Calu3 (cell line): ENCODE data around the gene AARS2. TPM values are rescaled to one million over a fixed set of nuclear protein-coding genes. Genes with fewer than 3 reads are reported as not detected.

Experiments
- BruUV-seq: library from RNA; stranded (reverse); fragments of 400-500 nt; replicated peaks from 2 replicates; lab custom pipeline; 2021; lab: Mats Ljungman, UMichigan
- CTCF ChIA-PET: fragments of 300-600 bp; sonication (Branson Sonifier 250); formaldehyde crosslinking; loops from one replicate; lab custom pipeline; 2022; ENCODE audit warnings: antibody characterized with exemption; lab: Charles Lee
- DNase-seq: peaks from one replicate; pipeline ENCODE4 v3.0.0; 2022
- H3K27ac Mint-ChIP-seq: one replicate; pipeline ENCODE4 v1.8.0; 2022; ENCODE audit warnings: mixed read lengths; ENCODE audit not compliant: unreplicated experiment
- H3K27me3 Mint-ChIP-seq: one replicate; pipeline ENCODE4 v1.8.0; 2022; ENCODE audit warnings: mixed read lengths; ENCODE audit not compliant: unreplicated experiment
- H3K36me3 Mint-ChIP-seq: one replicate; pipeline ENCODE4 v1.8.0; 2022; ENCODE audit warnings: mild to moderate bottlenecking, moderate library complexity, mixed read lengths; ENCODE audit not compliant: insufficient read depth, unreplicated experiment
- H3K4me1 Mint-ChIP-seq: one replicate; pipeline ENCODE4 v1.8.0; 2022; ENCODE audit warnings: mild to moderate bottlenecking, low read depth, mixed read lengths; ENCODE audit not compliant: unreplicated experiment
- H3K4me3 Mint-ChIP-seq: one replicate; pipeline ENCODE4 v1.8.0; 2022; ENCODE audit warnings: mild to moderate bottlenecking, low read depth, moderate library complexity, mixed read lengths; ENCODE audit not compliant: unreplicated experiment
- H3K9me3 Mint-ChIP-seq: one replicate; pipeline ENCODE4 v1.8.0; 2022; ENCODE audit warnings: low read depth, mixed read lengths; ENCODE audit not compliant: unreplicated experiment
- intact Hi-C: fragments of 100-400 bp; cut with micrococcal nuclease; formaldehyde crosslinking; loops from one replicate; pipeline ENCODE4 v1.10.0; 2022; ENCODE audit not compliant: unreplicated experiment
- total RNA-seq: library from RNA; stranded (reverse); gene quantifications from 2 replicates; pipeline ENCODE4 v1.2.3, GENCODE V29; 2022
- TF ChIP-seq, protein P1 (sequence below): fragments of 200-600 bp; IDR thresholded peaks from one replicate; pipeline ENCODE4 v1.8.0; 2022; ENCODE audit warnings: antibody characterized with exemption; ENCODE audit not compliant: unreplicated experiment

AARS2 gene
- total RNA-seq, 1 experiment from 2014 or later: 37.5 TPM

DNA sequence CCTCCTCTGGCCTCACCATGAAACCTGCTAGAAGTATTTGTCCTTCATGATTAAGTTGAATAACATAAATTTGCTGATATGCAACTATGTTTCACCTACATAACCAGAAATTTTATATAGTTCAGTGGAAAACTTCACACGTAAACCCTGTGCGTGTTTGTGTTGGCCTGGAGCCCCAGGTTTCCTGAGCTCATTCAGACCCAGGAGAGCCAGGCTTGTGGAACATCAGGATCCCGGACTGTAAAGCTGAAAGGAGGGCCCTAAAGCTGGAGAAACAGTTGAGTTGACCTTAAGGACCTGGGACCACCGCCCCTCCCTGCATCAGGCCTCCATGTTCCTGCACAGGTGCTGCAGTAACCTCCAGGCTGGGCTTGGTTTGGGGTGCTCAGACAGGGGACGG, 26.2 kb upstream of the AARS2 start:
- no TSS peak for BruUV-seq
- Mint-ChIP-seq H3K27me3 (peaks cover 65% of the 10 kb centered on the region), H3K27ac (no peak overlapping the region), H3K4me3 (no peak overlapping the region), H3K4me1 (no peaks in the 10 kb centered on the region), H3K36me3 (no peaks in the 10 kb centered on the region), H3K9me3 (no peaks in the 10 kb centered on the region)
- intact Hi-C loops: no loop called here
- CTCF ChIA-PET: interaction anchor here (0.8 to 4.0 kb wide), 4 partner anchors 10 to 166 kb away, joined by 3 to 53 read pairs (median 4); partner anchors contain the start of gene AARS2
- TF ChIP-seq, protein P1, sequence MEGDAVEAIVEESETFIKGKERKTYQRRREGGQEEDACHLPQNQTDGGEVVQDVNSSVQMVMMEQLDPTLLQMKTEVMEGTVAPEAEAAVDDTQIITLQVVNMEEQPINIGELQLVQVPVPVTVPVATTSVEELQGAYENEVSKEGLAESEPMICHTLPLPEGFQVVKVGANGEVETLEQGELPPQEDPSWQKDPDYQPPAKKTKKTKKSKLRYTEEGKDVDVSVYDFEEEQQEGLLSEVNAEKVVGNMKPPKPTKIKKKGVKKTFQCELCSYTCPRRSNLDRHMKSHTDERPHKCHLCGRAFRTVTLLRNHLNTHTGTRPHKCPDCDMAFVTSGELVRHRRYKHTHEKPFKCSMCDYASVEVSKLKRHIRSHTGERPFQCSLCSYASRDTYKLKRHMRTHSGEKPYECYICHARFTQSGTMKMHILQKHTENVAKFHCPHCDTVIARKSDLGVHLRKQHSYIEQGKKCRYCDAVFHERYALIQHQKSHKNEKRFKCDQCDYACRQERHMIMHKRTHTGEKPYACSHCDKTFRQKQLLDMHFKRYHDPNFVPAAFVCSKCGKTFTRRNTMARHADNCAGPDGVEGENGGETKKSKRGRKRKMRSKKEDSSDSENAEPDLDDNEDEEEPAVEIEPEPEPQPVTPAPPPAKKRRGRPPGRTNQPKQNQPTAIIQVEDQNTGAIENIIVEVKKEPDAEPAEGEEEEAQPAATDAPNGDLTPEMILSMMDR: no peak
- DNase-seq: no peak

DNA sequence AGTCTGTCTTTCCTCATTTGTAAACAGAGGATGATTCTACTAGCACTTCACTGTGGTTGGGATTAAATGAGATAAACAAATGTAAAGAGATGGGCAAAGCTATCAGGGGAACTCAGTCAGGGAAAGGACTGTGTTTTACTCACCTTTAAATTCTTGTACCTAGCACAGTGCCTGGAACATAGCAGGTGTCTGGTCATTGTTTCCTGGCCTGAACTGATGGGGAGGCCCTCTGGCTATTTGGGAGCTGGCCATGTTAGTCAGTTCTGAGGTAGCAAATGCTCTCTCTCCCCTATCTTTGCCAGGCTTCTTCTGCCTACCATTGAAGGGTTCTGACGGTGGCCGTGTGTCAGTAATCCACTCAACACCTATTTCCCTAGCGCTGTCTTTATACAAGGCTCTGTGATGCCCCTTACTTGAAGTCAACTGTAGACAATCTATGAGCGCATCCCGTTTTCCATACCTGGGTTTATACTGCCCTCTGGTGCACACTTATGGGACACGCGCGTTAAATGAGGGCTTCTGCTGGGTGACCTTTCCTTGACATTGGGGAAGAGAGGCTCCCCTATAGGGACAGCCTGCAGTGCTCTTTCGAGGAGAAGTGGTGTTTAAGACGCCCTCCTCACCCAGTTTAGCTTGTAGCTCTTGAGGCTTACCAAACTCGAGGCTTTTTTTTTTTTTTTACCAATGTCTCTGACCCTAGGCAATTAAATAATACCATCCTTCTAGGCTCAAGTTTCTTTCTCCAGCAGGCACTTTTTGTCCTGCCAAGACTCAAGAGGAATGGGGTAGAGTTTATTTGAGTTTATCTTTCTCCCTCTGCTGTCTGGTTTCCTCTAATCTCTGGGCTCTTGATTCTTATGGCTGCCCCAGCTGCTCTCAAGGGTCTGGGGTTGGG, 25.3 kb upstream of the AARS2 start:
- H3K27ac Mint-ChIP-seq: no peak overlapping the region
- H3K4me3 Mint-ChIP-seq: no peak overlapping the region
- peaks cover 65% of the 10 kb centered on the region for H3K27me3 Mint-ChIP-seq
- TF ChIP-seq, protein P1: peak; percentile 84
- intact Hi-C loops: loop anchor here (1.0 kb wide), 3 partner anchors 70 to 242 kb away; no protein-coding TSS in a partner anchor
- no peaks in the 10 kb centered on the region for H3K9me3 Mint-ChIP-seq
- no peaks in the 10 kb centered on the region for H3K36me3 Mint-ChIP-seq
- peak; percentile 77 for DNase-seq
- CTCF ChIA-PET: interaction anchor here (0.8 to 4.0 kb wide), 5 partner anchors 25 to 242 kb away, joined by 3 to 53 read pairs (median 3); partner anchors contain the start of gene AARS2
- no peaks in the 10 kb centered on the region for H3K4me1 Mint-ChIP-seq
- no TSS peak for BruUV-seq

- Mint-ChIP-seq H3K4me3 (no peak overlapping the region), H3K9me3 (no peaks in the 10 kb centered on the region), H3K36me3 (no peaks in the 10 kb centered on the region), H3K27ac (no peak overlapping the region), H3K27me3 (peaks cover 66% of the 10 kb centered on the region), H3K4me1 (no peaks in the 10 kb centered on the region)
- intact Hi-C loops: no loop called here
- DNase-seq: no peak
- BruUV-seq: no TSS peak
- CTCF ChIA-PET: interaction anchor here (1.0 kb wide), 1 partner anchor 67 kb away, joined by 8 read pairs; no protein-coding TSS in a partner anchor
- TF ChIP-seq, protein P1: no peak
Observed at GRCh38 chr6:44335631-44336030, 22.5 kb upstream of the AARS2 start.

GRCh38 chr6:44333942-44334341, 20.8 kb upstream of the AARS2 start:
- no TSS peak for BruUV-seq
- H3K4me3 Mint-ChIP-seq: no peak overlapping the region
- H3K36me3 Mint-ChIP-seq: no peaks in the 10 kb centered on the region
- TF ChIP-seq, protein P1: no peak
- no peak for DNase-seq
- H3K27ac Mint-ChIP-seq: no peak overlapping the region
- H3K9me3 Mint-ChIP-seq: no peaks in the 10 kb centered on the region
- CTCF ChIA-PET: no interaction called here
- intact Hi-C loops: no loop called here
- H3K27me3 Mint-ChIP-seq: peaks cover 83% of the 10 kb centered on the region
- no peaks in the 10 kb centered on the region for H3K4me1 Mint-ChIP-seq
